ENCODE data around the gene JPH4.

The JPH4 gene

DNA sequence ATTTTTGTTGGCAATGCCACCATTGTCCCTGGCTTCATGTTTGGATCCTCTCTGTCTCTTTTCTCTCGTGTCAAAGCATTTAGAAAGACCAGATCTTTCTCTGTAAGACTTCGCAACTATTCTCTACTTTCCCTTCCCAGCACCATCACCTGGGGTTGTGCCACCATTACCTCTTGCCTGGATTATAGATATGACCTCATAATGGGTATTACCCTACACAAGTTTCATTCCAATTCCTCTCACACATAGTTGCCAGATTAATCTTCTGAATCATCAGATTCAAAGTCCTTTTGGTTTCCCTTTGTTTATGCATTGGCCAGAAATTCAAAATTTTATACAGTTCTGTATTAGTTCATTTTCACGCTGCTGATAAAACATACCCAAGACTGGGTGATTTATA is 30.4 kb upstream of the JPH4 start:
- H3K4me3 ChIP-seq (ENCODE audit: low read depth, low read length): no peak overlapping the region
- DNase-seq (ENCODE audit: low read depth): no peak
- TF ChIP-seq, protein P1, sequence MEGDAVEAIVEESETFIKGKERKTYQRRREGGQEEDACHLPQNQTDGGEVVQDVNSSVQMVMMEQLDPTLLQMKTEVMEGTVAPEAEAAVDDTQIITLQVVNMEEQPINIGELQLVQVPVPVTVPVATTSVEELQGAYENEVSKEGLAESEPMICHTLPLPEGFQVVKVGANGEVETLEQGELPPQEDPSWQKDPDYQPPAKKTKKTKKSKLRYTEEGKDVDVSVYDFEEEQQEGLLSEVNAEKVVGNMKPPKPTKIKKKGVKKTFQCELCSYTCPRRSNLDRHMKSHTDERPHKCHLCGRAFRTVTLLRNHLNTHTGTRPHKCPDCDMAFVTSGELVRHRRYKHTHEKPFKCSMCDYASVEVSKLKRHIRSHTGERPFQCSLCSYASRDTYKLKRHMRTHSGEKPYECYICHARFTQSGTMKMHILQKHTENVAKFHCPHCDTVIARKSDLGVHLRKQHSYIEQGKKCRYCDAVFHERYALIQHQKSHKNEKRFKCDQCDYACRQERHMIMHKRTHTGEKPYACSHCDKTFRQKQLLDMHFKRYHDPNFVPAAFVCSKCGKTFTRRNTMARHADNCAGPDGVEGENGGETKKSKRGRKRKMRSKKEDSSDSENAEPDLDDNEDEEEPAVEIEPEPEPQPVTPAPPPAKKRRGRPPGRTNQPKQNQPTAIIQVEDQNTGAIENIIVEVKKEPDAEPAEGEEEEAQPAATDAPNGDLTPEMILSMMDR (IDR thresholded peaks at IDR 0.05; ENCODE audit: control insufficient read depth, extremely low read depth, insufficient read depth): no peak

DNA sequence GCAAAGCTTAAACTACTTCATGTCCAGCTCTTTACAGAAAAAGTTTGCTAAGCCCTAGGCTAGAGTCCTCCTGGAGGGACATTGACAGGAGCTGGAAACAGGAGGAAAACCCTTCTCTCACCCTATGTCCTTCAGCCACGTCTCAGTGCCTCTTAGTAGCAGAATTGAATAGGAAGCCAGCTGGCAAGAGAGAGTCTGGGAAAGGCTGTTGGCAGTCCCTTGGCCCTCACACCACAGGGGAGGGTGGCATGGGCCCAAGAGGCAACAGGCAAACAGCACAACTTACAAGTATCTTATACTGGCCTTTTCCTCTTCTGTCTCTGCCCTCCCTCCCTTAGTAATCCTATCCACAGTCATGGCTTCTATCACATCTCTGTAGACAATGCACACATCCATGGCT is 29.9 kb upstream of the JPH4 start:
- H3K4me3 ChIP-seq (ENCODE audit: low read depth, low read length): no peak overlapping the region
- TF ChIP-seq, protein P1 (IDR thresholded peaks at IDR 0.05; ENCODE audit: control insufficient read depth, extremely low read depth, insufficient read depth): no peak
- peak; percentile 36 for DNase-seq (ENCODE audit: low read depth)

DNA sequence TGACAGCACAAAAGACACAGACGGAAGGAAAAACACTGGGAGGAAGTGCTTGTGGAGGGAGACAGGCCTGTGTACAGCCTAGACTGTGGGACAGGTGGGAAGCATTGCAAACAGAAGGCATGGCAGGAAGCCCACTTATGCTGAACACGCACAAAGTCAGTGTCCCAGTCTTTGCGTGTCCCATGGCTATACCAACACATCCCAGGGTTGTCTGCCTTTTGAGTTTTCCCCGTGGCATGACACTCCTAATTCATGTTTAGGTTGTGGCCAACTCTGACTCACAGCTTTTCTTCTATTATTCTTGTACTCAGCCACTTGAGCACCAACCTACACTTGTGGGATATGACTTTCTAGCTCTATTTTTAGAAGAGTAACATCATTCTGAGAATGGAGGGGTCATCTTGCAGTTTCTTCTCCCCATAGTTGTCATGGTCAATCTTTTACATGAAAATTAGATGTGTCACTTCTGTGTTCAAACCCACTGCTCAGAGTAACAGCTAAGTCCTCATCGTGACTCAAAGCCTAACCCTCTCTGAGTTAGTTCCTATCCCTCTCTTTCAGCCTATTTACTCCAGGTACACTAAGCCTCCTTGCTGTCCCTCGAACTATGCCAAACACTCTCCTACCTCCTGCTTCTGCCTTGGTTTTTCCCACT is 27.5 kb upstream of the JPH4 start:
- TF ChIP-seq, protein P1 (IDR thresholded peaks at IDR 0.05; ENCODE audit: control insufficient read depth, extremely low read depth, insufficient read depth): no peak
- H3K4me3 ChIP-seq (ENCODE audit: low read depth, low read length): no peak overlapping the region
- no peak for DNase-seq (ENCODE audit: low read depth)

DNA sequence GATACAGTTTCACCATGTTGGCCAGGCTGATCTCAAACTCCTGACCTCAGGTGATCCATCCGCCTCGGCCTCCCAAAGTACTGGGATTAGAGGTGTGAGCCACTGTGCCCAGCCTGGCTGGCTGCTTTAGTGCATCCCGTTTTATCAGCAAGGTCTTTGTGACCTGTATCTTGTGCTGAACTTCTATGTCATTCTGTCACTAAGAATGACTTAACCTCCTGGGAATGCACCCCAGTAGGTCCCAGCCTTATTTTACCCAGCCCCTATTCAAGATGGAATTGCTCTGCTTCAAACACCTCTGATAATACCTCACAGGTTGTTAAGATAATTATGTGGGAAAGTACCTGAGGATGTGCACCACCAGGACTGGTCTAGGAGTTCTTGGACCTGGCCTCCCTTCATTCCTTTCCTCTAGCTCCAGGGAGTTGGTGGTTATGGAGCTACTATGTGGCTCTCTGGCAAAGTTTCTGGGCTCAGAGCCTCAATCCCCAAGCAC is 26.1 kb upstream of the JPH4 start:
- DNase-seq (ENCODE audit: low read depth): no peak
- H3K4me3 ChIP-seq (ENCODE audit: low read depth, low read length): no peak overlapping the region
- TF ChIP-seq, protein P1 (IDR thresholded peaks at IDR 0.05; ENCODE audit: control insufficient read depth, extremely low read depth, insufficient read depth): no peak

DNA sequence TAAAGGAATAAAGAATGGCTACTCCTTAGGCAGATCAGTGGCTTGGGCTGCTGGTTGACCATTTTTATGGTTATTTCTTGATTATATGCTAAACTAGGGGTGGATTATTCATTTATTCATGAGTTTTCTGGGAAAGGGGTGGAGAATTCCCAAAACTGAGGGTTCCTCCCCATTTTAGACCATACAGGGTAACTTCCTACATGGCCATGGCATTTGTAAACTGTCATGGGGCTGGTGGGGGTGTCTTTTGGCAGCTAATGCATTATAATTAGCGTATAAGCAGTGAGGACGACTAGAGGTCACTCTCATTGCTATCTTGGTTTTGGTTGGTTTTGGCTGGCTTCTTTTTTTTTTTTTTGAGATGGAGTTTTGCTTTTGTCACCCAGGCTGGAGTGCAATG is 25.6 kb upstream of the JPH4 start:
- no peak overlapping the region for H3K4me3 ChIP-seq (ENCODE audit: low read depth, low read length)
- TF ChIP-seq, protein P1 (IDR thresholded peaks at IDR 0.05; ENCODE audit: control insufficient read depth, extremely low read depth, insufficient read depth): no peak
- no peak for DNase-seq (ENCODE audit: low read depth)

DNA sequence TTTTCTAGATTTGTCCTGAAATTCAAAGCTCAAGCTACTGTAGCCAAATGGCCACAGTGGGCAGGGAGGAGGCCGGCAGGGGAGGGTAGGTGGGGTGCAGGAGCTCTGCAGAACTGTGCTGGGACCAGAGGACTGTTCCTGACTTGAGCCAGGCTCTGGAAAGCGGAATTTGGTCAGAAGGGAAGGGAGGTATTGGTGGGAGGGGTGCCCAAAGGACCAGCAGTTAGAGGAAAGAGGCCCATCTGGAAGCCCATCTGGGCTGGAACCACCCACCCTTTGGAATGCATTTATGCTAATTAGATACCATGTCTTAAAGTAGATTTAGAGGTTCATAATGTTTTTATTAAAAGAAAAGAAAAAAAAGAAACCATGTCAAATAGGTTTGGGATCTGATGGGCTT is 24.5 kb upstream of the JPH4 start:
- TF ChIP-seq, protein P1 (IDR thresholded peaks at IDR 0.05; ENCODE audit: control insufficient read depth, extremely low read depth, insufficient read depth): no peak
- no peak for DNase-seq (ENCODE audit: low read depth)
- no peak overlapping the region for H3K4me3 ChIP-seq (ENCODE audit: low read depth, low read length)
